OCI-LY7 (cell line): ENCODE data around the gene LITAFD. TPM values are rescaled to one million over a fixed set of nuclear protein-coding genes. Genes with fewer than 3 reads are reported as not detected.

Source experiments
- BruUV-seq: library from RNA; stranded (reverse); fragments of 400-500 nt; replicated peaks from 2 replicates; lab custom pipeline; 2021; lab: Mats Ljungman, UMichigan
- CTCF ChIA-PET: fragments of 300-600 bp; sonication (Branson Sonifier 250); formaldehyde crosslinking; loops from one replicate; lab custom pipeline; 2022; ENCODE audit warnings: antibody characterized with exemption; ENCODE audit not compliant: unreplicated experiment; lab: Charles Lee
- POLR2A ChIA-PET: fragments of 300-600 bp; sonication (Branson Sonifier 250); formaldehyde crosslinking; loops from one replicate; lab custom pipeline; 2022; ENCODE audit warnings: antibody characterized with exemption; lab: Charles Lee
- DNase-seq: peaks from one replicate; pipeline ENCODE4 v3.0.0-alpha.2; 2015; ENCODE audit warnings: low spot score
- H2AFZ ChIP-seq: fragments of 200-600 bp; sonication (generic), shearing (Covaris generic); 2 replicates; pipeline ENCODE4 v1.6.1; 2014; ENCODE audit warnings: mild to moderate bottlenecking, antibody characterized with exemption, low read length, moderate library complexity
- H3K27ac ChIP-seq: fragments of 200-600 bp; sonication (generic); 2 replicates; pipeline ENCODE4 v1.5.1; 2014; ENCODE audit warnings: mixed run types, low read depth, mild to moderate bottlenecking, moderate library complexity, low read length, inconsistent platforms; ENCODE audit not compliant: poor library complexity, severe bottlenecking
- H3K36me3 ChIP-seq: fragments of 200-600 bp; sonication (generic); 2 replicates; pipeline ENCODE4 v1.6.1; 2014; ENCODE audit warnings: mild to moderate bottlenecking, antibody characterized with exemption, low read length, moderate library complexity, mixed read lengths; ENCODE audit not compliant: insufficient read depth
- H3K4me1 ChIP-seq: fragments of 200-600 bp; sonication (generic); 2 replicates; pipeline ENCODE4 v1.5.1; 2014; ENCODE audit warnings: mild to moderate bottlenecking, low read length; ENCODE audit not compliant: insufficient read depth, poor library complexity, severe bottlenecking
- H3K4me2 ChIP-seq: fragments of 200-600 bp; sonication (generic); 2 replicates; pipeline ENCODE4 v1.6.1; 2014; ENCODE audit warnings: mild to moderate bottlenecking, low read length
- H3K4me3 ChIP-seq: fragments of 200-600 bp; sonication (generic); 2 replicates; pipeline ENCODE4 v1.5.1; 2014; ENCODE audit warnings: mild to moderate bottlenecking, low read depth, low read length; ENCODE audit not compliant: poor library complexity, severe bottlenecking
- H3K79me2 ChIP-seq: fragments of 200-600 bp; sonication (generic); 2 replicates; pipeline ENCODE4 v1.6.1; 2016; ENCODE audit warnings: low read depth, mild to moderate bottlenecking, low read length, moderate library complexity, mixed read lengths; ENCODE audit not compliant: insufficient read depth
- H3K9me2 ChIP-seq: fragments of 200-600 bp; sonication (generic); 2 replicates; pipeline ENCODE4 v1.6.1; 2016; ENCODE audit warnings: mild to moderate bottlenecking, low read length, mixed read lengths; ENCODE audit not compliant: insufficient read depth
- H3K9me3 ChIP-seq: fragments of 200-600 bp; sonication (generic); 2 replicates; pipeline ENCODE4 v1.6.1; 2014; ENCODE audit warnings: mild to moderate bottlenecking, mixed run types, low read length, mixed read lengths
- H4K20me1 ChIP-seq: fragments of 200-600 bp; sonication (generic); 2 replicates; pipeline ENCODE4 v1.6.1; 2014; ENCODE audit warnings: mild to moderate bottlenecking, antibody characterized with exemption, low read length, moderate library complexity, mixed read lengths; ENCODE audit not compliant: insufficient read depth
- CTCF ChIP-seq: fragments of 200-600 bp; sonication (generic); conservative IDR thresholded peaks from 2 replicates; pipeline ENCODE4 v1.5.1; 2014; ENCODE audit warnings: mild to moderate bottlenecking, antibody characterized with exemption, low read length, moderate library complexity, mixed read lengths
- EZH2phosphoT487 ChIP-seq: fragments of 200-600 bp; sonication (generic); IDR thresholded peaks from 2 replicates; pipeline ENCODE4 v1.6.1; 2018; ENCODE audit warnings: low read depth, borderline replicate concordance, mild to moderate bottlenecking, mixed run types, antibody characterized with exemption, low read length, moderate library complexity, mixed read lengths
- intact Hi-C: fragments of 100-400 bp; cut with micrococcal nuclease; formaldehyde crosslinking; loops from one replicate; pipeline ENCODE4 v1.10.0; 2022; ENCODE audit not compliant: unreplicated experiment
- total RNA-seq, 2 experiments: library from RNA; depleted of rRNA in 1 of 2; stranded (reverse); fragments of >200 nt in 1 of 2; shearing (Covaris generic) in 1 of 2; gene quantifications; 2 replicates each; pipeline ENCODE4 v1.2.3, GENCODE V29; 2014 to 2022

LITAFD gene
- total RNA-seq, 2 experiments from 2014 or later: not detected

- Histone ChIP-seq H3K4me1 (peaks cover 10% of the 10 kb centered on the region), H4K20me1 (peaks cover 53% of the 10 kb centered on the region), H3K79me2 (peaks cover 50% of the 10 kb centered on the region), H3K9me3 (no peaks in the 10 kb centered on the region), H3K4me2 (no peak overlapping the region), H3K4me3 (no peak overlapping the region), H3K9me2 (no peaks in the 10 kb centered on the region), H2AFZ (no peak overlapping the region), H3K27ac (no peak overlapping the region), H3K36me3 (peaks cover 34% of the 10 kb centered on the region)
- ChIA-PET CTCF (no interaction called here), POLR2A (no interaction called here)
- DNase-seq: peak; percentile 52
- BruUV-seq: no TSS peak
- no peak for TF ChIP-seq CTCF
- TF ChIP-seq EZH2phosphoT487: no peak
- intact Hi-C loops: no loop called here
Observed at GRCh38 chr16:8931859-8932258, 49.7 kb downstream of the LITAFD start.

- DNase-seq: no peak
- Histone ChIP-seq H3K27ac (no peak overlapping the region), H3K4me3 (no peak overlapping the region), H4K20me1 (peaks cover 66% of the 10 kb centered on the region), H3K79me2 (peaks cover 69% of the 10 kb centered on the region), H3K9me2 (no peaks in the 10 kb centered on the region), H3K36me3 (peaks cover 6% of the 10 kb centered on the region), H2AFZ (no peak overlapping the region), H3K9me3 (no peaks in the 10 kb centered on the region), H3K4me1 (peaks cover 10% of the 10 kb centered on the region), H3K4me2 (no peak overlapping the region)
- BruUV-seq: no TSS peak
- intact Hi-C loops: no loop called here
- TF ChIP-seq CTCF (no peak), EZH2phosphoT487 (no peak)
- POLR2A ChIA-PET: interaction anchor here (0.7 kb wide), 1 partner anchor 206 kb away, joined by 3 read pairs; no protein-coding TSS in a partner anchor
- CTCF ChIA-PET: interaction anchor here (0.9 kb wide), 1 partner anchor 74 kb away, joined by 4 read pairs; no protein-coding TSS in a partner anchor
Observed at GRCh38 chr16:8934601-8935000, 52.5 kb downstream of the LITAFD start.

Other genes with a start within 250 kb of the LITAFD start
- 2.0 and 6.2 TPM in 2 replicates for gene ABAT, start 207.7 kb upstream of the LITAFD start, total RNA-seq (2014; rRNA removed; shearing (Covaris generic))
- gene ABAT, start 207.7 kb upstream of the LITAFD start, total RNA-seq (2022): 4.1 and 6.7 TPM in 2 replicates
- gene TMEM186, start 84.7 kb upstream of the LITAFD start, total RNA-seq (2014; rRNA removed; shearing (Covaris generic)): 8.5 and 11.7 TPM in 2 replicates
- gene TMEM186, start 84.7 kb upstream of the LITAFD start, total RNA-seq (2022): 16.5 and 18.1 TPM in 2 replicates
- 39.1 and 41.1 TPM in 2 replicates for gene PMM2, start 84.5 kb upstream of the LITAFD start, total RNA-seq (2014; rRNA removed; shearing (Covaris generic))
- gene PMM2, start 84.5 kb upstream of the LITAFD start, total RNA-seq (2022): 44.5 and 53.9 TPM in 2 replicates
- 236 and 241 TPM in 2 replicates for gene CARHSP1, start 13.3 kb upstream of the LITAFD start, total RNA-seq (2014; rRNA removed; shearing (Covaris generic))
- 156 and 173 TPM in 2 replicates for gene CARHSP1, start 13.3 kb upstream of the LITAFD start, total RNA-seq (2022)
- 46.4 and 61.5 TPM in 2 replicates for gene USP7, start 81.6 kb downstream of the LITAFD start, total RNA-seq (2014; rRNA removed; shearing (Covaris generic))
- gene USP7, start 81.6 kb downstream of the LITAFD start, total RNA-seq (2022): 127 and 132 TPM in 2 replicates
- 50.9 and 51.5 TPM in 2 replicates for gene HAPSTR1, start 209.3 kb downstream of the LITAFD start, total RNA-seq (2014; rRNA removed; shearing (Covaris generic))
- 71.5 and 77.9 TPM in 2 replicates for gene HAPSTR1, start 209.3 kb downstream of the LITAFD start, total RNA-seq (2022)